ENCODE measurements around the gene MAML3.

The MAML3 gene

GRCh38 chr4:140037353-140038030 lies 116.5 kb downstream of the MAML3 start:
- no peak for DNase-seq

GRCh38 chr4:140031706-140032105 lies 122.3 kb downstream of the MAML3 start:
- no peak for DNase-seq

- DNase-seq, result no peak
These were observed 122.9 kb downstream of the MAML3 start for GRCh38 chr4:140031061-140031460.

- no peak for DNase-seq
These were observed 125.1 kb downstream of the MAML3 start for GRCh38 chr4:140028676-140029517.

GRCh38 chr4:140028101-140028500 lies 125.9 kb downstream of the MAML3 start:
- DNase-seq, result no peak

GRCh38 chr4:140027101-140027500 lies 126.9 kb downstream of the MAML3 start:
- no peak for DNase-seq

- DNase-seq, result no peak
These were observed 128.5 kb downstream of the MAML3 start for GRCh38 chr4:140025470-140025869.

GRCh38 chr4:140020457-140021361 lies 133.3 kb downstream of the MAML3 start:
- DNase-seq, result no peak

GRCh38 chr4:140019619-140020347 lies 134.2 kb downstream of the MAML3 start:
- no peak for DNase-seq

- peak; percentile 32 for DNase-seq
These were observed 134.9 kb downstream of the MAML3 start for GRCh38 chr4:140018931-140019618.

GRCh38 chr4:140014284-140014683 lies 139.7 kb downstream of the MAML3 start:
- no peak for DNase-seq

- DNase-seq, result peak; percentile 36
These were observed 141.1 kb downstream of the MAML3 start for GRCh38 chr4:140012688-140013486.

GRCh38 chr4:140005699-140006098 lies 148.3 kb downstream of the MAML3 start:
- peak; percentile 12 for DNase-seq

- peak; percentile 30 for DNase-seq
These were observed 148.9 kb downstream of the MAML3 start for GRCh38 chr4:140004922-140005627.

GRCh38 chr4:140004549-140004895 lies 149.5 kb downstream of the MAML3 start:
- peak; percentile 64 for DNase-seq

GRCh38 chr4:140003876-140004548 lies 150.0 kb downstream of the MAML3 start:
- DNase-seq, result no peak

GRCh38 chr4:140000232-140000631 lies 153.8 kb downstream of the MAML3 start:
- DNase-seq, result no peak

- DNase-seq, result no peak
These were observed 164.9 kb downstream of the MAML3 start for GRCh38 chr4:139988863-139989765.

- no peak for DNase-seq
These were observed 166.5 kb downstream of the MAML3 start for GRCh38 chr4:139987502-139987850.

Measured in NCI-H345 (cell line).